Fibroblast of lung (primary cell): Measurements from ENCODE around the gene ACP4. TPM values are rescaled to one million over a fixed set of nuclear protein-coding genes. Genes with fewer than 3 reads are reported as not detected.
"Not testable (repeated sequence)": the region's sequence is repeated elsewhere in the genome, so short reads cannot be mapped to it uniquely, and the experiment has no call there.

Experiments used
- DNase-seq, 2 donors: peaks; one replicate each; pipeline versions ENCODE4 v3.0.0 to v3.0.0-alpha.2; 2010; ENCODE audit warnings: low read depth in 2 of 2
- H2AFZ ChIP-seq: 2 replicates; pipeline ENCODE4 v1.5.1; 2012; ENCODE audit warnings: low read length, control low read depth, inconsistent platforms
- H3K27ac ChIP-seq: 2 replicates; pipeline ENCODE4 v1.5.1; 2011; ENCODE audit warnings: low read length, control low read depth; ENCODE audit not compliant: insufficient read depth
- H3K27me3 ChIP-seq: 2 replicates; pipeline ENCODE4 v1.5.1; 2011; ENCODE audit warnings: mild to moderate bottlenecking, low read length; ENCODE audit not compliant: control insufficient read depth, insufficient read depth
- H3K36me3 ChIP-seq: 2 replicates; pipeline ENCODE4 v1.5.1; 2011; ENCODE audit warnings: low read length; ENCODE audit not compliant: control insufficient read depth, insufficient read depth
- H3K4me1 ChIP-seq: 2 replicates; pipeline ENCODE4 v1.5.1; 2011; ENCODE audit warnings: low read length; ENCODE audit not compliant: control insufficient read depth, insufficient read depth; ENCODE audit errors: extremely low read depth
- H3K4me2 ChIP-seq: 2 replicates; pipeline ENCODE4 v1.5.1; 2011; ENCODE audit warnings: low read length, control low read depth; ENCODE audit not compliant: insufficient read depth; ENCODE audit errors: extremely low read depth
- H3K4me3 ChIP-seq, 4 experiments: fragments of 200-600 bp in 1 of 4; sonication (generic) in 1 of 4; replicated peaks in 1 of 4; 2 replicates each; pipeline ENCODE4 v1.5.1; 2011 to 2016; ENCODE audit warnings: low read length in 4 of 4, low read depth in 3 of 4, mild to moderate bottlenecking in 3 of 4, control low read depth in 2 of 4, inconsistent platforms in 1 of 4, mixed read lengths in 1 of 4; ENCODE audit not compliant: insufficient read depth in 1 of 4; ENCODE audit errors: control extremely low read depth in 1 of 4
- H3K79me2 ChIP-seq: 2 replicates; pipeline ENCODE4 v1.5.1; 2012; ENCODE audit warnings: mild to moderate bottlenecking, low read length, inconsistent platforms; ENCODE audit not compliant: control insufficient read depth, insufficient read depth
- H3K9ac ChIP-seq: 2 replicates; pipeline ENCODE4 v1.5.1; 2011; ENCODE audit warnings: mild to moderate bottlenecking, low read length, control low read depth; ENCODE audit not compliant: insufficient read depth
- H3K9me3 ChIP-seq: 2 replicates; pipeline ENCODE4 v1.5.1; 2012; ENCODE audit warnings: low read depth, low read length; ENCODE audit not compliant: control insufficient read depth, insufficient read depth
- H4K20me1 ChIP-seq: 2 replicates; pipeline ENCODE4 v1.5.1; 2011; ENCODE audit warnings: low read length; ENCODE audit not compliant: control insufficient read depth, insufficient read depth; ENCODE audit errors: extremely low read depth
- CTCF ChIP-seq, 2 donors: IDR thresholded peaks in 1 of 2; conservative IDR thresholded peaks in 1 of 2; 1 replicate in 1 of 2; 2 replicates in 1 of 2; pipeline ENCODE4 v1.5.1; 2011 to 2012; ENCODE audit warnings: low read length in 2 of 2, control low read depth in 1 of 2, inconsistent platforms in 1 of 2, low read depth in 1 of 2, mild to moderate bottlenecking in 1 of 2
- EZH2 ChIP-seq: IDR thresholded peaks from 2 replicates; pipeline ENCODE4 v1.5.1; 2012; ENCODE audit warnings: low read length, control low read depth, mild to moderate bottlenecking; ENCODE audit errors: missing control alignments
- polyA plus RNA-seq, 2 donors: library from polyadenylated mRNA; depleted of rRNA in 1 of 2; stranded (reverse) in 1 of 2; unstranded in 1 of 2; fragments of >200 nt; gene quantifications; 2 replicates each; pipeline ENCODE4 v1.2.1, GENCODE V29; 2011 to 2012; ENCODE audit warnings: missing spikeins in 1 of 2
- total RNA-seq: library from RNA; depleted of rRNA; stranded (reverse); fragments of >200 nt; gene quantifications from 2 replicates; pipeline ENCODE4 v1.2.1, GENCODE V29; 2014

ACP4 gene
- total and polyA plus RNA-seq, 2 donors (not counting 1 experiment from before 2014, with no cell fraction given) = not detected

GRCh38 chr19:50750010-50750409, 40.2 kb upstream of the ACP4 start:
- Histone ChIP-seq H3K9ac (no peak overlapping the region), H3K9me3 (no peaks in the 10 kb centered on the region), H2AFZ (no peak overlapping the region), H3K36me3 (no peaks in the 10 kb centered on the region), H3K4me2 (no peak overlapping the region), H4K20me1 (no peaks in the 10 kb centered on the region), H3K27me3 (no peaks in the 10 kb centered on the region), H3K4me1 (no peaks in the 10 kb centered on the region), H3K27ac (no peak overlapping the region), H3K79me2 (no peaks in the 10 kb centered on the region), H3K4me3 (no peak overlapping the region)
- no peak for DNase-seq
- TF ChIP-seq CTCF (conservative IDR thresholded peaks at IDR 0.05 in 1 of 2, IDR thresholded peaks at IDR 0.05 in 1 of 2; ENCODE audit: low read depth in 1 of 2, low read length in 2 of 2) = no peak
- no peak for TF ChIP-seq EZH2

GRCh38 chr19:50753879-50754278, 36.3 kb upstream of the ACP4 start:
- H3K27me3 ChIP-seq = no peaks in the 10 kb centered on the region
- no peaks in the 10 kb centered on the region for H3K79me2 ChIP-seq
- H3K4me1 ChIP-seq = no peaks in the 10 kb centered on the region
- H3K9ac ChIP-seq = no peak overlapping the region
- H4K20me1 ChIP-seq = no peaks in the 10 kb centered on the region
- no peaks in the 10 kb centered on the region for H3K9me3 ChIP-seq
- no peak overlapping the region for H3K4me2 ChIP-seq
- H3K4me3 ChIP-seq = no peak overlapping the region
- H3K36me3 ChIP-seq = no peaks in the 10 kb centered on the region
- no peak for TF ChIP-seq EZH2
- TF ChIP-seq CTCF (conservative IDR thresholded peaks at IDR 0.05 in 1 of 2, IDR thresholded peaks at IDR 0.05 in 1 of 2; ENCODE audit: low read depth in 1 of 2, low read length in 2 of 2) = no peak
- no peak for DNase-seq
- H3K27ac ChIP-seq = no peak overlapping the region
- H2AFZ ChIP-seq = no peak overlapping the region

DNA sequence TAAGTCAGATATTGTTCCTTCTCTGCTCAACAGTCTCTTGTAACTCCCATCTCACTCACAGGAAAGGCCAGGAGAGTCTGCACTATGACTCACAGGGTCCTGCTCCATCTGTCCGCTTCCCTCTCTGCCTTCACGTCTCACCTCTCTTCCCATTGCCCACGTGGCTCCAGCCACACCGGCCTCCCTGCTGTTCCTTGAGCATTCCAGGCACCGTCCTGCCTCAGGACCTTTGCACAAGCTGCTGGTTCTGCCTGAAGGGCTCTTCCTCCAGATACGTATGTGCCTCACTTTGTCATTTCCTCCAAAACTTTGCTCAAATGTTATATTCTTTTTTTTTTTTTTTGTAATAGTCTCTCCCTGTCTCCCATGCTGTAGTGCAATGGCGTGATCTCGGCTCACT, 34.0 kb upstream of the ACP4 start:
- DNase-seq, H2AFZ ChIP-seq, H3K27me3 ChIP-seq, H3K27ac ChIP-seq, H3K79me2 ChIP-seq, H3K9ac ChIP-seq, H3K4me1 ChIP-seq, H3K36me3 ChIP-seq, H4K20me1 ChIP-seq, H3K4me3 ChIP-seq, H3K4me2 ChIP-seq, H3K9me3 ChIP-seq: not testable (repeated sequence)

DNA sequence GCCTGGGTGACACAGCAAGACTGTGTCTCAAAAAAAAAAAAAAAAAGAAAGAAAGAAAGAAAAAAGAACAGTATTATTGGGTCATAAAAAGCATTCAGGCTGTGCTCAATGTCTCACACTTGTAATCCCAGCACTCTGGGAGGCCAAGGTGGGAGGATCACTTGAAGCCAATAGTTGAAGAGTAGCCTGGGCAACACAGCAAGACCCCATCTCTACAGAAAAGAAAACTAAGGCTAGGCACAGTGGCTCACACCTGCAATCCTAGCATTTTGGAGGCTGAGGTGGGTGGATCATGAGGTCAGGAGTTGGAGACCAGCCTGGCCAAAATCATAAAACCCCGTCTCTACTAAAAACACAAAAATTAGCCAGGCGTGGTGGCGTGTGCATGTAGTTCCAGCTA, 32.6 kb upstream of the ACP4 start:
- H3K9me3 ChIP-seq, H3K27ac ChIP-seq, H3K9ac ChIP-seq, H3K4me1 ChIP-seq, H3K27me3 ChIP-seq, H3K79me2 ChIP-seq, H4K20me1 ChIP-seq, H3K4me2 ChIP-seq, H2AFZ ChIP-seq, DNase-seq, H3K4me3 ChIP-seq, H3K36me3 ChIP-seq: not testable (repeated sequence)

DNA sequence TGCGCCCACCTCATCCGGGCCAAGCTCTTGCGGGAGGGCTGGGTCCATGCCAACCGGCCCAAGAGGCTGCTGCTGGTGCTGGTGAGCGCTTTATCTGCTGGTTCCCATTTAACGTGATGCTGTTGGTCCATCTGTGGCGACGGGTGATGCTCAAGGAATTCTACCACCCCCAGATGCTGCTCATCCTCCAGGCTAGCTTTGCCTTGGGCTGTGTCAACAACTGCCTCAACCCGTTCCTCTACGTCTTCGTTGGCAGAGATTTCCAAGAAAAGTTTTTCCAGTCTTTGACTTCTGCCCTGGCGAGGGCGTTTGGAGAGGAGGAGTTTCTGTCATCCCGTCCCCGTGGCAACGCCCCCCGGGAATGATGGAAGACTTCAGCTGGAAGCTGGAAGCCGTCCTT, 31.1 kb upstream of the ACP4 start:
- DNase-seq, H3K27ac ChIP-seq, H3K4me1 ChIP-seq, H2AFZ ChIP-seq, H4K20me1 ChIP-seq, H3K27me3 ChIP-seq, H3K4me3 ChIP-seq, H3K79me2 ChIP-seq, H3K9ac ChIP-seq, H3K36me3 ChIP-seq, H3K9me3 ChIP-seq, H3K4me2 ChIP-seq: not testable (repeated sequence)
